Mesothelial cell of epicardium (in vitro differentiated cells): Measurements from ENCODE around the gene CLDN10. TPM values are rescaled to one million over a fixed set of nuclear protein-coding genes. Genes with fewer than 3 reads are reported as not detected.

Source experiments
- DNase-seq, 2 experiments: peaks; one replicate each; pipeline ENCODE4 v3.0.0; 2021; ENCODE audit warnings: low spot score in 2 of 2; ENCODE audit not compliant: unreplicated experiment in 2 of 2
- H3K27ac Mint-ChIP-seq: 2 replicates; pipeline ENCODE4 v1.8.0; 2021; ENCODE audit warnings: mixed read lengths
- H3K27me3 Mint-ChIP-seq: 2 replicates; pipeline ENCODE4 v1.8.0; 2021; ENCODE audit warnings: low read depth, mixed read lengths
- H3K36me3 Mint-ChIP-seq: 2 replicates; pipeline ENCODE4 v1.8.0; 2021; ENCODE audit warnings: mixed read lengths
- H3K4me1 Mint-ChIP-seq: 2 replicates; pipeline ENCODE4 v1.8.0; 2021; ENCODE audit warnings: mixed read lengths
- H3K4me3 Mint-ChIP-seq: 2 replicates; pipeline ENCODE4 v1.8.0; 2021; ENCODE audit warnings: mild to moderate bottlenecking, moderate library complexity, mixed read lengths
- H3K9me3 Mint-ChIP-seq: 2 replicates; pipeline ENCODE4 v1.8.0; 2021; ENCODE audit warnings: mixed read lengths
- total RNA-seq: library from RNA; stranded (reverse); gene quantifications from 3 replicates; pipeline ENCODE4 v1.2.1, GENCODE V29; 2021
- TF ChIP-seq, protein P1 (sequence below): fragments of 200-600 bp; sonication (generic); IDR thresholded peaks from one replicate; pipeline ENCODE4 v1.5.0; 2021; ENCODE audit warnings: antibody characterized with exemption; ENCODE audit not compliant: unreplicated experiment

CLDN10 gene
- total RNA-seq, 1 donor from 2014 or later: 1.5 TPM

- Mint-ChIP-seq H3K36me3 (peaks cover 38% of the 10 kb centered on the region), H3K27me3 (no peaks in the 10 kb centered on the region), H3K4me1 (peaks cover 2% of the 10 kb centered on the region), H3K4me3 (no peak overlapping the region), H3K9me3 (no peaks in the 10 kb centered on the region), H3K27ac (no peak overlapping the region)
- TF ChIP-seq, protein P1, sequence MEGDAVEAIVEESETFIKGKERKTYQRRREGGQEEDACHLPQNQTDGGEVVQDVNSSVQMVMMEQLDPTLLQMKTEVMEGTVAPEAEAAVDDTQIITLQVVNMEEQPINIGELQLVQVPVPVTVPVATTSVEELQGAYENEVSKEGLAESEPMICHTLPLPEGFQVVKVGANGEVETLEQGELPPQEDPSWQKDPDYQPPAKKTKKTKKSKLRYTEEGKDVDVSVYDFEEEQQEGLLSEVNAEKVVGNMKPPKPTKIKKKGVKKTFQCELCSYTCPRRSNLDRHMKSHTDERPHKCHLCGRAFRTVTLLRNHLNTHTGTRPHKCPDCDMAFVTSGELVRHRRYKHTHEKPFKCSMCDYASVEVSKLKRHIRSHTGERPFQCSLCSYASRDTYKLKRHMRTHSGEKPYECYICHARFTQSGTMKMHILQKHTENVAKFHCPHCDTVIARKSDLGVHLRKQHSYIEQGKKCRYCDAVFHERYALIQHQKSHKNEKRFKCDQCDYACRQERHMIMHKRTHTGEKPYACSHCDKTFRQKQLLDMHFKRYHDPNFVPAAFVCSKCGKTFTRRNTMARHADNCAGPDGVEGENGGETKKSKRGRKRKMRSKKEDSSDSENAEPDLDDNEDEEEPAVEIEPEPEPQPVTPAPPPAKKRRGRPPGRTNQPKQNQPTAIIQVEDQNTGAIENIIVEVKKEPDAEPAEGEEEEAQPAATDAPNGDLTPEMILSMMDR: no peak
- no peak for DNase-seq
These were observed 48.7 kb downstream of the CLDN10 start for GRCh38 chr13:95601216-95601615.

GRCh38 chr13:95601906-95602305 lies 49.4 kb downstream of the CLDN10 start:
- H3K27ac Mint-ChIP-seq: no peak overlapping the region
- no peak for DNase-seq
- H3K36me3 Mint-ChIP-seq: peaks cover 38% of the 10 kb centered on the region
- H3K4me1 Mint-ChIP-seq: no peaks in the 10 kb centered on the region
- no peaks in the 10 kb centered on the region for H3K27me3 Mint-ChIP-seq
- no peak overlapping the region for H3K4me3 Mint-ChIP-seq
- TF ChIP-seq, protein P1: no peak
- no peaks in the 10 kb centered on the region for H3K9me3 Mint-ChIP-seq

DNA sequence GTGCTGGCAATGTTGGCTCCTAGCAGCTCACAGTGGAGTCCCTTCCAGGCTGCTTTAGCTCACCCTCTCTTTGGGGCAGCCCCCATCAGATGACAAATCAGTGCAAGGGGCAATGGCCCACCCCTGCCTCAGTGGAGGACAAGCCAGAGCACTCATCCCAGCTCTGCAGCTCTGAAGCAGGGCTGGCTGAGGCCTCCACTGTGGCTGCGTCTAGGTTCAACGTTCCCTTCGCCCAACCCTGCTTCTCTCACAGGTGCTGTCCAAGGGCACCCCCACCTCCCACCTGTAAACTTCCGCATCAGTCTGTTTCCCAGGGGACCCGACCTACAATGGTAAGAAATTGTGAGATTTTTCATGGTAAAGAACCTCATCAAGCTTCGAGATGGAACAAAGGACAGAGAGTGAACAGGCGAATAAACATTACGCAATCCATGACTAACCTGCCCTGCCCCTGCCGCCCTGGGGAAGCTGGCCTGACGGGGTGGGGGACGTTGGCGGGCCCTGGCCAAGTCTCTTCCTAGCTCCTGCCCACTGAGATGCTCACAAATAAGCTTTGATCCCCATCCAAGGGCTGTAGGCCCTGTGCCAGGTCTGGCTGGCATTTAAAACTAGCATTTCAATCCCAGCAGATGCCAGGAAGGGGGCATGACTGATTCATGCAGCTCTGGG lies 51.5 kb downstream of the CLDN10 start:
- TF ChIP-seq, protein P1: no peak
- H3K4me1 Mint-ChIP-seq: no peaks in the 10 kb centered on the region
- peaks cover 33% of the 10 kb centered on the region for H3K36me3 Mint-ChIP-seq
- H3K9me3 Mint-ChIP-seq: no peaks in the 10 kb centered on the region
- no peaks in the 10 kb centered on the region for H3K27me3 Mint-ChIP-seq
- no peak overlapping the region for H3K27ac Mint-ChIP-seq
- no peak for DNase-seq
- no peak overlapping the region for H3K4me3 Mint-ChIP-seq

GRCh38 chr13:95604556-95604915 lies 52.0 kb downstream of the CLDN10 start:
- H3K27ac Mint-ChIP-seq: no peak overlapping the region
- H3K27me3 Mint-ChIP-seq: no peaks in the 10 kb centered on the region
- TF ChIP-seq, protein P1: no peak
- H3K4me3 Mint-ChIP-seq: no peak overlapping the region
- H3K36me3 Mint-ChIP-seq: peaks cover 30% of the 10 kb centered on the region
- H3K9me3 Mint-ChIP-seq: no peaks in the 10 kb centered on the region
- H3K4me1 Mint-ChIP-seq: no peaks in the 10 kb centered on the region
- DNase-seq: no peak

GRCh38 chr13:95605448-95606125 lies 53.1 kb downstream of the CLDN10 start:
- no peak for DNase-seq
- peaks cover 28% of the 10 kb centered on the region for H3K36me3 Mint-ChIP-seq
- H3K27ac Mint-ChIP-seq: no peak overlapping the region
- no peaks in the 10 kb centered on the region for H3K9me3 Mint-ChIP-seq
- H3K4me1 Mint-ChIP-seq: no peaks in the 10 kb centered on the region
- H3K4me3 Mint-ChIP-seq: no peak overlapping the region
- no peaks in the 10 kb centered on the region for H3K27me3 Mint-ChIP-seq
- TF ChIP-seq, protein P1: no peak
